Esophagus (tissue), 2 donors: ENCODE data around the gene PPP1R3C. TPM values are rescaled to one million over a fixed set of nuclear protein-coding genes. Genes with fewer than 3 reads are reported as not detected.

Experiments
- H3K27ac ChIP-seq, 2 donors: one replicate each; pipeline ENCODE4 v1.5.1; 2013; ENCODE audit warnings: low read depth in 2 of 2, mild to moderate bottlenecking in 2 of 2, inconsistent platforms in 1 of 2, low read length in 1 of 2, moderate library complexity in 1 of 2
- H3K27me3 ChIP-seq, 2 donors: one replicate each; pipeline ENCODE4 v1.6.1; 2013; ENCODE audit warnings: low read length in 2 of 2, control low read depth in 1 of 2, mild to moderate bottlenecking in 1 of 2; ENCODE audit not compliant: insufficient read depth in 2 of 2, control insufficient read depth in 1 of 2
- H3K36me3 ChIP-seq, 2 donors: one replicate each; pipeline ENCODE4 v1.6.1; 2013; ENCODE audit warnings: low read length in 1 of 2; ENCODE audit not compliant: control insufficient read depth in 2 of 2, insufficient read depth in 2 of 2
- H3K4me1 ChIP-seq, 2 donors: one replicate each; pipeline ENCODE4 v1.6.1; 2013; ENCODE audit warnings: low read length in 1 of 2; ENCODE audit not compliant: control insufficient read depth in 2 of 2, insufficient read depth in 2 of 2
- H3K4me3 ChIP-seq, 2 donors: one replicate each; pipeline ENCODE4 v1.5.1; 2013; ENCODE audit warnings: low read length in 2 of 2, mild to moderate bottlenecking in 2 of 2, low read depth in 1 of 2, moderate library complexity in 1 of 2
- H3K9me3 ChIP-seq, 2 donors: one replicate each; pipeline ENCODE4 v1.6.1; 2013; ENCODE audit warnings: mild to moderate bottlenecking in 2 of 2, low read depth in 1 of 2, low read length in 1 of 2, moderate library complexity in 1 of 2; ENCODE audit not compliant: control insufficient read depth in 2 of 2, insufficient read depth in 1 of 2
- WGBS, 2 donors: extraction: QIAGEN DNeasy Blood & Tissue Kit; methylation state at CpG; one replicate each; pipeline ENCODE4 v1.1.7; 2013; 5-methylcytosine and 5-hydroxymethylcytosine counted together
- polyA plus RNA-seq, 2 donors: library from polyadenylated mRNA; stranded (reverse); fragments of 200-250 nt; gene quantifications; one replicate each; pipeline ENCODE4 v1.2.3, GENCODE V29; 2013
- donor health status: healthy with polysubstance abuse.
- donor health status: Bipolar disorder and iron deficiency.

PPP1R3C gene
- polyA plus RNA-seq, 2 donors: 50.0 to 59.4 TPM

DNA sequence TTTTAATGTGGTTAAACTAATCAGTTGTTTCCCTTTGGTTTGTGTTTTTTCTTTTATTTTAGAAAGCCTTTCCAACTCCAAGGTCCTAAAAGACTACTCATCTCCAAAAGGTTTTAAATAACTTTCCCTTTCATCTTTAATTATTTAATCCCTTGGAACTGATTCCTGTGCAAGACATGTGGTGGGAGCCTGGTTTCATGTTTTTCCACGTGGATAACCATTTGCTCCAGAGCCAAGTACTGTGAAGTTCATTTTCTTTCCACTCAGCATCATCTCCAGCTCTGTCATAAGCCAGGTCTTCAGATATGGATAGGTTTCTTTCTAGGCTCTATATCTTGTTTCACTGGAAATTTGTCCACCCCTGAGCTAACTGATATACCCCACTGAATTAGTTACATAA, 16.7 kb downstream of the PPP1R3C start:
- WGBS, 2 donors: 18 to 35% methylated on average over 1 of the region's 1 CpG

DNA sequence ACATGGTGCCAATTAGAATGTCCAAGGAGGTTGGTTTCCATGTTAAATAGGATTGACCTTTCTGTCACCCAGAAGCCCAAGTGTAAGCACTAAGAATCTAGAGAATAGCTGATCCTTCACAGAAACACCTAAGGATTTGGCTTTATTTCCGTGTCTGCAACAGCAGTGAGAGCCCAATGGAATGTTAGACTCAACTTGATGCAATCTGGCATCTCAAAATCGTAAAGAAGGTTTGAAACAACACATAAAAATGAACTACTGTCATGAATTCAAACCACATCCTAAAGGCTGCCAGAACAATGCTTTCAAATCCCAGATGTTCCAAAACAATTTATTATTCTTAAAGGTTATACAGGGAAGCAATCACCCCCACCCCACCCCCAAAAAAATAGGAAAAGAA, 18.6 kb downstream of the PPP1R3C start:
- 58 to 68% methylated on average over 2 of the region's 2 CpGs for WGBS, 2 donors
- no peaks in the 10 kb centered on the region for H3K27me3 ChIP-seq
- H3K4me3 ChIP-seq: no peak overlapping the region
- H3K9me3 ChIP-seq: no peaks in the 10 kb centered on the region
- H3K27ac ChIP-seq: peak overlapping the region in 1 of 2 donors; percentile 40
- H3K36me3 ChIP-seq: no peaks in the 10 kb centered on the region
- no peaks in the 10 kb centered on the region for H3K4me1 ChIP-seq

More for the DNA sequence above, 16.7 kb downstream of the PPP1R3C start:
- no peaks in the 10 kb centered on the region for H3K4me1 ChIP-seq
- no peaks in the 10 kb centered on the region for H3K27me3 ChIP-seq
- H3K36me3 ChIP-seq: no peaks in the 10 kb centered on the region
- no peak overlapping the region for H3K27ac ChIP-seq
- no peak overlapping the region for H3K4me3 ChIP-seq
- no peaks in the 10 kb centered on the region for H3K9me3 ChIP-seq

DNA sequence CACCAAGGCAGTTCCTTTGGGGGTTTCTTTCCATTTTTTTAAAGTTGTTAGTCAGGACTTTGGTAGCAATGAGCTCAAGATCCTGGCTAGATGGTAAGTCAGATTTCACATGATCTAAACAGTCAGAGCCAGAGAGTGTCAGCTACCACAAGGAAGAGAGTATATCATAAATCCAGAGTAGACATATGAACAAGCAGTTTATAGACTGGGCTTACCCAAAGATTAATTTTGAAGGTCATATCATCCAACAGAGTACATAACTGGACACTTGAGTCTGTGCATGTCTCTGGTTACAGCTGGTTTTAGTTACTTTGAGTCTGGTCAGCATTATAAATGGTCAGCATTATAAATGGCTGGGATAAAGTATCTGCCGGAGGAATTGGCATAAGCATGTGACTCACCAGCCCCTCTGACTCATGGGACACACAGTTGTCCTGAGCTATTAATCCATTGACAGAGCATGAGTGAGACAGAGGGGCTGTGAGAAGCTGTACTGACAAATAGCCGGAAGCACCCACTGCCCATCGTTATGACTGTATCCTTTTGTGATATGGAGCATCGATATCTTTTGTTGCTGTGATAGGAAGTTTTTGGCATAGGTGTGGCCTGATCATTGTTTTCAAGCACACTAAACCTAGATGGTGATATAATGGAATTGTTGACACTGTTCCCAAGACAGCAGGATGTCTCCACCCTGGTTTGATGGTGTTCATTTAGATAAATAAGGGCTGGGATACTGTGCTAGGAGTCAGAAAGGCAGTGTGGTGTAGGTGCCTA, 19.3 kb downstream of the PPP1R3C start:
- no peaks in the 10 kb centered on the region for H3K36me3 ChIP-seq
- H3K27me3 ChIP-seq: no peaks in the 10 kb centered on the region
- no peaks in the 10 kb centered on the region for H3K4me1 ChIP-seq
- peak overlapping the region; percentile 40 to 57 for H3K27ac ChIP-seq
- whole genome bisulfite sequencing, 2 donors: 48 to 54% methylated on average over 4 of the region's 4 CpGs
- no peak overlapping the region for H3K4me3 ChIP-seq
- no peaks in the 10 kb centered on the region for H3K9me3 ChIP-seq

DNA sequence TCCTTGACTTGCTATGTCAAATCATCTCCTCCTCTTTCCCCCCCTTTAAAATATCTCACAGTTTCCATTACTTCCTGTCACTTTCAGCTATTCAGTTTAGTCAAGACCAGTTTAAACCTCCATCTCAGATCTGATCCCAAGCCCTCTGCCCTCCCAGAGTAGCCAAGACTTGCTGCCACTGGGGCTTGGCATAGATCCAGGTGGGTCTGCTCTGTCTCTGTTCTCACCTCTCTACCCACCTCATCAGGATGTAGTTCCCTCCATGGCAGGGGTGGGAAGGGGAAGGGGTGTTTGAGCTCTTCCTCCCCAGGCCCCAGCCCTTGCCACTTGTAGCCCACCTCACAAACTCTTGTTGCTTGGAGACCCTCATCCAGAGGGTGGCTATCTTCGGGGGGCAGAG, 22.0 kb downstream of the PPP1R3C start:
- Histone ChIP-seq H3K27ac (peak overlapping the region; percentile 27 to 67), H3K27me3 (no peaks in the 10 kb centered on the region), H3K4me3 (no peak overlapping the region), H3K9me3 (no peaks in the 10 kb centered on the region), H3K36me3 (no peaks in the 10 kb centered on the region), H3K4me1 (no peaks in the 10 kb centered on the region)
- WGBS, 2 donors: 82 to 93% methylated on average over 1 of the region's 1 CpG

DNA sequence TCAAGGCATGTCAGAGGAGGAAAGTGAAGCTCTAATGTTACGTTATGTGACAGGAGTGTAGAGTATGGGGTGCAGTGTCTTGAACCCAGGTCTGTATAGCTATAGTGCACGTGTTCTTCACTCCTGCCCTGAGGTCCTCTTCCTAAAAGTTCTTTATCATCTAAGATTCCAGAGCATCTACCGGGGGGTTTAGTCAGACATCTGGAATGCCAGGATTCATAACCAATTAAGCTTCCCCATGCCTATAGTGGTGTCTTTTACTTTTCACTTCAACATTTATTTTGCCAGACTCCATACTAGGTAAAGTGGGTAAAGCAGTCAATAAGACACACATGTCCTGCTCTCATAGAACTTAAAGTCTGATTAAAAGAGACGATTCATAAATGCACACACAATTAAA, 22.4 kb downstream of the PPP1R3C start:
- H3K27me3 ChIP-seq: no peaks in the 10 kb centered on the region
- no peaks in the 10 kb centered on the region for H3K4me1 ChIP-seq
- H3K9me3 ChIP-seq: no peaks in the 10 kb centered on the region
- 81% methylated on average over 4 of the region's 4 CpGs for WGBS, 2 donors
- no peaks in the 10 kb centered on the region for H3K36me3 ChIP-seq
- H3K27ac ChIP-seq: no peak overlapping the region
- H3K4me3 ChIP-seq: no peak overlapping the region

DNA sequence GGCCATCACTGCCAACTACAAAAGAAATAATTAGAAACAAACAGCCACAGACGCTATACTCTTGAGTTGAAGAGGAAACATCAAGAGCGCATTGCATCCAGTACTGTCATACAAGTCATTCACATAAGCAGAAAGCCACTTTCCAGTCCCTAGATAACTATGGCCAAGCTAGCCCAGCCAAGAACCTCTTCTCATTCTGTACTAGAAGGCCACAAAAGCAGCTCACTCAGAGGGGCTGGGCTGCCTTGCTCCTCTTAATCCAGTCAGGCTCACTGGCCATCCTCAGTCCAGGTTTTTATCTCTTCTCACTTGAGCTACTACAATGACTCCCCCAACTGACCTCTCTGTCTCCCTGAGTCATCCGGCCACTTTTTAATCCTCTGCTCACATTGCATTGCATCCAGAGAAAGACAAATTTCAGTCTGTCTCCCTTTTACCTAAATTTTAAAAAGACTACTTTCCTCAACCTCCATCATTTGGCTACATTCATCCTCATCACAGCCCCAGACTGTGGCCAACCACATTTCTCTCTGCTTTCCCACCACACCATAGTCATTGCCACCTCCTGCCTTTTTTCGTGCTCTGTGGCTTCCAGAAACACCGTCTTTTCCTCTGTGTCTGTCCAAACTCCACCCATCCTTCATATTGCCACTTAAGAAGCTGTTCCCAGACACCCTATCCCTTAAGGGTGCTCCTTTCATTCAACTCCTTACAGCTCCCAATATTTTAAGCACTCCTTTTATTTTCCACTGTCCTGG, 25.0 kb downstream of the PPP1R3C start:
- Histone ChIP-seq H3K36me3 (no peaks in the 10 kb centered on the region), H3K9me3 (no peaks in the 10 kb centered on the region), H3K27me3 (no peaks in the 10 kb centered on the region), H3K4me1 (peaks cover under 1 to 2% of the 10 kb centered on the region in 2 donors), H3K27ac (peak overlapping the region; percentile 90 to 91), H3K4me3 (no peak overlapping the region)
- WGBS, 2 donors: 45 to 46% methylated on average over 5 of the region's 5 CpGs

DNA sequence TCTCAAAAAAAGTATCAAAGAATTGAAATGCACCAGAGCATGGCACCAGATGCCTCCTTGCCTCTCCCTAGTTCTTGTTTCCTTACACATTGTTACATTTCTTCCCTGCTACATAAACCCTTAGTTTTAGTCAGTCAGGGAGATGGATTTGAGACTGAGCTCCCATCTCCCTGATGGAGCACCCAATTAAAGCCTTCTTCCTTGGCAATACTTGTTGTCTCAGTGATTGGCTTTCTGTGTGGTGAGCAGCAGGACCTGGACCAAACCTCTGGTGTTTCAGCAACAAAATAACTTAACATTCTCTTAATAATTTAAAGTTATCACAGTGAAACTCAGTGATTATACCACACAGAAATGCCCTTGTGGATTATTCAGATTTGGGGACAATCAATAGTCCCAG, 26.9 kb downstream of the PPP1R3C start:
- no peaks in the 10 kb centered on the region for H3K27me3 ChIP-seq
- H3K4me1 ChIP-seq: peaks cover 2 to 4% of the 10 kb centered on the region in 2 donors
- H3K4me3 ChIP-seq: no peak overlapping the region
- no peaks in the 10 kb centered on the region for H3K36me3 ChIP-seq
- H3K9me3 ChIP-seq: no peaks in the 10 kb centered on the region
- H3K27ac ChIP-seq: no peak overlapping the region

DNA sequence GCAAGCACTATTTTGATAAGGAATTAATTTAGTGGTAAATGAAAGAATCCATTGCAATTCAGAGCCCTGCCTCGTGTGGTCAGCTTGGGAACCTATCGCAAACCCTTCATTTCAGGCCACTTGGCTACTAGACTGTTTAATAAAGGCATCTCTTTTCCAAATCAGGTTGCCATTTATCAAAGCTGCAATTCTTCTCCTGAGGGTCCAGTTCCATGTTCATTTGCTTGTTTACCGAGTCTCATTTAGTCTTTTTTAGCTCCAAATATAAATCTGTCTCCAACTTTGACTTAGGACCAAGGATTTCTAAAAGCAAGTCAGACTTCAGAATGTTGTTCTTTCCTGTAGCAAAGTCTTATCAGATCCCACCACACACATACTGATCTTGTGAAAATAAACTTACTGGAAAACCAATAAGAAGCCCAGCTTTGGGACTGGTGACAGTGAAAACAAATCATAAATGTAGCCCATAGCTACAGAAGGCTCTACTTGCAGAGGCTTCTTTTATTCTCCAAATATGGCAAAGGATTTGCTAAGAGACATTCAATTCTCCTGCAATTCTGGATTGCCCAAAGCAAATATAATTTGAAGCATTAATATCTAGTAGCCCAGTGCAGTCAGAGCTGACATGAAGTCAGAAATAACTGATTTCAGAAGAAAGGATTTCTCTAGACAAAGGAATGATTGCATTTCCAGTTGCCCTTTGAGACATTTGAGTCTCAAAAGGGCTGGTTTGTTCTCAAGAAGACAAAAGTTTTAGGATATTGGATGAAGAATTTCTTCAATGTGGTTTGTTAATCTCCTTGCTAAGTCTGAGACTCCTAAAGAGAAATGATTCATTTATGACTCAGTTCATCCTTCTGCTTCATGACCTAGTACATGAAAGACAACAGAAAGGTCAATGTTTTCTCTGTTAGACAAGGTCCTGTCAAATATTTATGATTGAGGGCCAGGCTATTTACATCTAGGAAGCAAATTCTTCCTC, 28.0 kb downstream of the PPP1R3C start:
- Histone ChIP-seq H3K9me3 (no peaks in the 10 kb centered on the region), H3K36me3 (no peaks in the 10 kb centered on the region), H3K27ac (peak overlapping the region; percentile 39 to 54), H3K27me3 (no peaks in the 10 kb centered on the region), H3K4me1 (peaks cover 2 to 4% of the 10 kb centered on the region in 2 donors), H3K4me3 (no peak overlapping the region)
- 68% methylated on average over 3 of the region's 3 CpGs for WGBS, 2 donors

DNA sequence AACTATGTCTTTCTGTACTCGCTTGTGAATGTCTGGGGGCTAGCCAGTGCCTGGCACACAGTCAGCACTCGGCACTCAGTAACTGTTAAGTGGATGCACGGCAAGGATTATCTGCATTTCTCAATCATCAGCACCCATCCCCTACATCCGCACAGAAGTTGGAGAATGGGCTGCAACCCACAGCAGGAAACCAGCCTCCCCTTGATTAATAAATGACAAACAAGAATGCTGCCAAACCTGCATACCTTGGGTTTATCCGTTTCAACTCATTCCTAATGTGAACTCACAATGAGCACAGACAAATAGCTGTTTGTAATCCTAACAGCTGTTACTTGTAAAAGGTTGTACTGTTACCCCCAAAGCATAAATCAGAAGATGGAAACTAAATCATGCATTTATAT, 28.9 kb downstream of the PPP1R3C start:
- Histone ChIP-seq H3K27me3 (no peaks in the 10 kb centered on the region), H3K4me3 (no peak overlapping the region), H3K9me3 (no peaks in the 10 kb centered on the region), H3K4me1 (peaks cover 2 to 4% of the 10 kb centered on the region in 2 donors), H3K36me3 (no peaks in the 10 kb centered on the region), H3K27ac (peak overlapping the region; percentile 62 to 76)
- WGBS, 2 donors: 31 to 40% methylated on average over 5 of the region's 5 CpGs
